ENCODE results near the gene CTAGE4.
"Not testable (repeated sequence)": the region's sequence is repeated elsewhere in the genome, so short reads cannot be mapped to it uniquely, and the experiment has no call there.

CTAGE4 gene

GRCh38 chr7:144193782-144194181, 10.5 kb downstream of the CTAGE4 start:
- H3K27ac Mint-ChIP-seq, H3K9me3 Mint-ChIP-seq, H3K4me1 Mint-ChIP-seq, H3K36me3 Mint-ChIP-seq, ATAC-seq, H3K27me3 Mint-ChIP-seq, H3K4me3 Mint-ChIP-seq: not testable (repeated sequence)

- H3K4me1 Mint-ChIP-seq, H3K9me3 Mint-ChIP-seq, H3K36me3 Mint-ChIP-seq, H3K27ac Mint-ChIP-seq, ATAC-seq, H3K4me3 Mint-ChIP-seq, H3K27me3 Mint-ChIP-seq: not testable (repeated sequence)
Observed at GRCh38 chr7:144194453-144194852, 11.2 kb downstream of the CTAGE4 start.

GRCh38 chr7:144195212-144195872, 12.1 kb downstream of the CTAGE4 start, which contains the start of gene ARHGEF35:
ARHGEF35 (minus strand) TSS chr7:144195833; CDS start chr7:144188383, 7,450 bp downstream.
- not testable (repeated sequence) for H3K27ac Mint-ChIP-seq, H3K27me3 Mint-ChIP-seq, H3K4me3 Mint-ChIP-seq, H3K36me3 Mint-ChIP-seq, H3K9me3 Mint-ChIP-seq, H3K4me1 Mint-ChIP-seq
- ATAC-seq = peak; percentile 79

- H3K9me3 Mint-ChIP-seq, H3K27ac Mint-ChIP-seq, H3K4me3 Mint-ChIP-seq: not testable (repeated sequence)
Observed at GRCh38 chr7:144198934-144199333, 15.7 kb downstream of the CTAGE4 start.

GRCh38 chr7:144201978-144202377, 18.7 kb downstream of the CTAGE4 start:
- H3K4me1 Mint-ChIP-seq, H3K4me3 Mint-ChIP-seq, H3K27ac Mint-ChIP-seq, H3K27me3 Mint-ChIP-seq, H3K36me3 Mint-ChIP-seq, H3K9me3 Mint-ChIP-seq: not testable (repeated sequence)
- ATAC-seq = peak; percentile 31

More at GRCh38 chr7:144198934-144199333, 15.7 kb downstream of the CTAGE4 start:
- ATAC-seq, H3K36me3 Mint-ChIP-seq, H3K27me3 Mint-ChIP-seq, H3K4me1 Mint-ChIP-seq: not testable (repeated sequence)

- not testable (repeated sequence) for H3K27me3 Mint-ChIP-seq, H3K4me1 Mint-ChIP-seq, H3K9me3 Mint-ChIP-seq, ATAC-seq, H3K27ac Mint-ChIP-seq, H3K4me3 Mint-ChIP-seq, H3K36me3 Mint-ChIP-seq
Observed at GRCh38 chr7:144203086-144203485, 19.8 kb downstream of the CTAGE4 start.

- H3K4me3 Mint-ChIP-seq, H3K9me3 Mint-ChIP-seq, H3K4me1 Mint-ChIP-seq, ATAC-seq, H3K27ac Mint-ChIP-seq, H3K36me3 Mint-ChIP-seq, H3K27me3 Mint-ChIP-seq: not testable (repeated sequence)
Observed at GRCh38 chr7:144205306-144205705, 22.0 kb downstream of the CTAGE4 start.

GRCh38 chr7:144217200-144217599, 33.9 kb downstream of the CTAGE4 start:
- not testable (repeated sequence) for H3K9me3 Mint-ChIP-seq, H3K36me3 Mint-ChIP-seq, H3K27me3 Mint-ChIP-seq, H3K4me3 Mint-ChIP-seq, H3K4me1 Mint-ChIP-seq, H3K27ac Mint-ChIP-seq
- peak; percentile 35 for ATAC-seq

- H3K4me1 Mint-ChIP-seq, ATAC-seq, H3K9me3 Mint-ChIP-seq, H3K27ac Mint-ChIP-seq, H3K27me3 Mint-ChIP-seq, H3K4me3 Mint-ChIP-seq, H3K36me3 Mint-ChIP-seq: not testable (repeated sequence)
Observed at GRCh38 chr7:144218581-144218980, 35.3 kb downstream of the CTAGE4 start.

- H3K4me1 Mint-ChIP-seq, H3K27me3 Mint-ChIP-seq, H3K4me3 Mint-ChIP-seq, H3K27ac Mint-ChIP-seq, H3K9me3 Mint-ChIP-seq, H3K36me3 Mint-ChIP-seq: not testable (repeated sequence)
- peak; percentile 3 for ATAC-seq
Observed at GRCh38 chr7:144219149-144219548, 35.9 kb downstream of the CTAGE4 start.

- H3K27me3 Mint-ChIP-seq, H3K27ac Mint-ChIP-seq, H3K9me3 Mint-ChIP-seq, H3K4me1 Mint-ChIP-seq, H3K4me3 Mint-ChIP-seq, ATAC-seq, H3K36me3 Mint-ChIP-seq: not testable (repeated sequence)
Observed at GRCh38 chr7:144220531-144220930, 37.3 kb downstream of the CTAGE4 start.

- not testable (repeated sequence) for H3K9me3 Mint-ChIP-seq, H3K36me3 Mint-ChIP-seq, ATAC-seq, H3K27me3 Mint-ChIP-seq, H3K4me1 Mint-ChIP-seq, H3K4me3 Mint-ChIP-seq, H3K27ac Mint-ChIP-seq
Observed at GRCh38 chr7:144223675-144224074, 40.4 kb downstream of the CTAGE4 start.

- not testable (repeated sequence) for H3K4me1 Mint-ChIP-seq, H3K4me3 Mint-ChIP-seq, H3K27me3 Mint-ChIP-seq, ATAC-seq, H3K9me3 Mint-ChIP-seq, H3K27ac Mint-ChIP-seq, H3K36me3 Mint-ChIP-seq
Observed at GRCh38 chr7:144226866-144227265, 43.6 kb downstream of the CTAGE4 start.

GRCh38 chr7:144228810-144229209, 45.5 kb downstream of the CTAGE4 start:
- not testable (repeated sequence) for H3K4me1 Mint-ChIP-seq, H3K36me3 Mint-ChIP-seq, H3K4me3 Mint-ChIP-seq, H3K27ac Mint-ChIP-seq, ATAC-seq, H3K27me3 Mint-ChIP-seq, H3K9me3 Mint-ChIP-seq

GRCh38 chr7:144231027-144231426, 47.8 kb downstream of the CTAGE4 start:
- H3K27ac Mint-ChIP-seq = not testable (repeated sequence)

GRCh38 chr7:144233039-144233438, 49.8 kb downstream of the CTAGE4 start:
- not testable (repeated sequence) for H3K4me1 Mint-ChIP-seq, H3K9me3 Mint-ChIP-seq, H3K27ac Mint-ChIP-seq, H3K4me3 Mint-ChIP-seq, H3K27me3 Mint-ChIP-seq, H3K36me3 Mint-ChIP-seq, ATAC-seq

More at GRCh38 chr7:144231027-144231426, 47.8 kb downstream of the CTAGE4 start:
- H3K4me1 Mint-ChIP-seq, H3K4me3 Mint-ChIP-seq, H3K9me3 Mint-ChIP-seq, H3K36me3 Mint-ChIP-seq, ATAC-seq, H3K27me3 Mint-ChIP-seq: not testable (repeated sequence)
